ENCODE results near the gene YEATS4. TPM values are rescaled to one million over a fixed set of nuclear protein-coding genes. Genes with fewer than 3 reads are reported as not detected.

YEATS4 gene
- total and polyA plus RNA-seq, 4 experiments from 2014 or later = 18.2 to 57.5 (median 32.3) TPM

GRCh38 chr12:69417231-69417630 is 57.7 kb downstream of the YEATS4 start:
- Mint-ChIP-seq H3K9me3 (no peaks in the 10 kb centered on the region), H3K4me1 (no peaks in the 10 kb centered on the region), H3K4me3 (no peak overlapping the region), H3K27ac (no peak overlapping the region), H3K27me3 (peaks cover 0 to 1% of the 10 kb centered on the region in 2 donors), H3K36me3 (peaks cover 0 to 3% of the 10 kb centered on the region in 2 donors)
- H3K4me1 ChIP-seq (ENCODE audit: insufficient read depth, low read length) = no peaks in the 10 kb centered on the region
- no peaks in the 10 kb centered on the region for H3K27me3 ChIP-seq (ENCODE audit: insufficient read depth, low read length)
- ChIA-PET POLR2A (ENCODE audit: partially characterized antibody) (no interaction called here), CTCF (ENCODE audit: partially characterized antibody) (interaction anchor here (0.8 to 1.0 kb wide), 2 partner anchors 29 to 47 kb away, joined by 3 read pairs; no protein-coding TSS in a partner anchor)
- H3K9me3 ChIP-seq (ENCODE audit: control insufficient read depth in 1 of 2, low read length in 2 of 2) = no peaks in the 10 kb centered on the region
- no peak overlapping the region for H3K4me3 ChIP-seq (ENCODE audit: low read length in 2 of 2)
- H3K27ac ChIP-seq (ENCODE audit: low read depth, low read length) = no peak overlapping the region
- intact Hi-C loops (cut with micrococcal nuclease) = no loop called here
- no peaks in the 10 kb centered on the region for H3K36me3 ChIP-seq (ENCODE audit: insufficient read depth, low read length)
- DNase-seq = no peak

GRCh38 chr12:69417741-69418167 is 58.2 kb downstream of the YEATS4 start:
- no peaks in the 10 kb centered on the region for H3K9me3 ChIP-seq (ENCODE audit: control insufficient read depth in 1 of 2, low read length in 2 of 2)
- peaks cover 0 to 1% of the 10 kb centered on the region in 2 donors for H3K27me3 Mint-ChIP-seq
- H3K9me3 Mint-ChIP-seq = no peaks in the 10 kb centered on the region
- H3K4me1 ChIP-seq (ENCODE audit: insufficient read depth, low read length) = no peaks in the 10 kb centered on the region
- ChIA-PET POLR2A (ENCODE audit: partially characterized antibody) (no interaction called here), CTCF (ENCODE audit: partially characterized antibody) (interaction anchor here (0.7 to 1.0 kb wide), 4 partner anchors 29 to 1442 kb away, joined by 3 to 4 read pairs (median 4); partner anchors contain the start of gene FRS2)
- peaks cover 0 to under 1% of the 10 kb centered on the region in 2 donors for H3K36me3 Mint-ChIP-seq
- no peak overlapping the region for H3K4me3 ChIP-seq (ENCODE audit: low read length in 2 of 2)
- H3K27ac Mint-ChIP-seq = no peak overlapping the region
- no peaks in the 10 kb centered on the region for H3K4me1 Mint-ChIP-seq
- DNase-seq = no peak
- no peaks in the 10 kb centered on the region for H3K27me3 ChIP-seq (ENCODE audit: insufficient read depth, low read length)
- H3K4me3 Mint-ChIP-seq = no peak overlapping the region
- no peaks in the 10 kb centered on the region for H3K36me3 ChIP-seq (ENCODE audit: insufficient read depth, low read length)
- H3K27ac ChIP-seq (ENCODE audit: low read depth, low read length) = no peak overlapping the region
- intact Hi-C loops (cut with micrococcal nuclease) = no loop called here

GRCh38 chr12:69419701-69420100 is 60.2 kb downstream of the YEATS4 start:
- CTCF ChIA-PET (ENCODE audit: partially characterized antibody) = interaction anchor here (0.7 kb wide), 2 partner anchors 9 to 58 kb away, joined by 3 to 5 read pairs; no protein-coding TSS in a partner anchor
- no peak overlapping the region for H3K27ac ChIP-seq (ENCODE audit: low read depth, low read length)
- POLR2A ChIA-PET (ENCODE audit: partially characterized antibody) = no interaction called here

GRCh38 chr12:69421548-69421947 is 62.0 kb downstream of the YEATS4 start:
- Histone ChIP-seq H3K36me3 (ENCODE audit: insufficient read depth, low read length) (no peaks in the 10 kb centered on the region), H3K9me3 (ENCODE audit: control insufficient read depth in 1 of 2, low read length in 2 of 2) (no peaks in the 10 kb centered on the region), H3K27me3 (ENCODE audit: insufficient read depth, low read length) (no peaks in the 10 kb centered on the region), H3K27ac (ENCODE audit: low read depth, low read length) (no peak overlapping the region), H3K4me1 (ENCODE audit: insufficient read depth, low read length) (no peaks in the 10 kb centered on the region), H3K4me3 (ENCODE audit: low read length in 2 of 2) (no peak overlapping the region)
- Mint-ChIP-seq H3K27me3 (peaks cover 0 to 1% of the 10 kb centered on the region in 2 donors), H3K4me3 (no peak overlapping the region), H3K27ac (no peak overlapping the region), H3K9me3 (no peaks in the 10 kb centered on the region), H3K36me3 (no peaks in the 10 kb centered on the region), H3K4me1 (no peaks in the 10 kb centered on the region)
- POLR2A ChIA-PET (ENCODE audit: partially characterized antibody) = no interaction called here
- CTCF ChIA-PET (ENCODE audit: partially characterized antibody) = no interaction called here
- intact Hi-C loops (cut with micrococcal nuclease) = no loop called here
- no peak for DNase-seq

More at GRCh38 chr12:69419701-69420100, 60.2 kb downstream of the YEATS4 start:
- Mint-ChIP-seq H3K27me3 (peaks cover 0 to 1% of the 10 kb centered on the region in 2 donors), H3K4me1 (no peaks in the 10 kb centered on the region), H3K36me3 (no peaks in the 10 kb centered on the region), H3K9me3 (no peaks in the 10 kb centered on the region), H3K27ac (peak overlapping the region in 1 of 7 donors; percentile 49), H3K4me3 (no peak overlapping the region)
- no peaks in the 10 kb centered on the region for H3K27me3 ChIP-seq (ENCODE audit: insufficient read depth, low read length)
- no peaks in the 10 kb centered on the region for H3K4me1 ChIP-seq (ENCODE audit: insufficient read depth, low read length)
- no peaks in the 10 kb centered on the region for H3K36me3 ChIP-seq (ENCODE audit: insufficient read depth, low read length)
- no peaks in the 10 kb centered on the region for H3K9me3 ChIP-seq (ENCODE audit: control insufficient read depth in 1 of 2, low read length in 2 of 2)
- intact Hi-C loops (cut with micrococcal nuclease) = no loop called here
- no peak overlapping the region for H3K4me3 ChIP-seq (ENCODE audit: low read length in 2 of 2)
- no peak for DNase-seq

- H3K4me1 ChIP-seq (ENCODE audit: insufficient read depth, low read length) = no peaks in the 10 kb centered on the region
- no peaks in the 10 kb centered on the region for H3K36me3 Mint-ChIP-seq
- H3K27me3 ChIP-seq (ENCODE audit: insufficient read depth, low read length) = no peaks in the 10 kb centered on the region
- peaks cover 0 to under 1% (median 0%) of the 10 kb centered on the region in 4 donors for H3K4me1 Mint-ChIP-seq
- DNase-seq = no peak
- H3K27ac ChIP-seq (ENCODE audit: low read depth, low read length) = no peak overlapping the region
- ChIA-PET CTCF (ENCODE audit: partially characterized antibody) (no interaction called here), POLR2A (ENCODE audit: partially characterized antibody) (no interaction called here)
- no peaks in the 10 kb centered on the region for H3K9me3 Mint-ChIP-seq
- no peaks in the 10 kb centered on the region for H3K9me3 ChIP-seq (ENCODE audit: control insufficient read depth in 1 of 2, low read length in 2 of 2)
- intact Hi-C loops (cut with micrococcal nuclease) = no loop called here
- no peak overlapping the region for H3K4me3 ChIP-seq (ENCODE audit: low read length in 2 of 2)
- H3K27me3 Mint-ChIP-seq = peaks cover 0 to 1% of the 10 kb centered on the region in 2 donors
- no peak overlapping the region for H3K4me3 Mint-ChIP-seq
- no peaks in the 10 kb centered on the region for H3K36me3 ChIP-seq (ENCODE audit: insufficient read depth, low read length)
- H3K27ac Mint-ChIP-seq = peak overlapping the region in 1 of 7 donors; percentile 21
Measured at GRCh38 chr12:69423037-69423905, 63.7 kb downstream of the YEATS4 start.

GRCh38 chr12:69425417-69425816 is 65.9 kb downstream of the YEATS4 start:
- H3K36me3 ChIP-seq (ENCODE audit: insufficient read depth, low read length) = no peaks in the 10 kb centered on the region
- DNase-seq = no peak
- no peaks in the 10 kb centered on the region for H3K27me3 ChIP-seq (ENCODE audit: insufficient read depth, low read length)
- H3K27ac ChIP-seq (ENCODE audit: low read depth, low read length) = no peak overlapping the region
- intact Hi-C loops (cut with micrococcal nuclease) = no loop called here
- no peak overlapping the region for H3K4me3 ChIP-seq (ENCODE audit: low read length in 2 of 2)
- no peaks in the 10 kb centered on the region for H3K4me1 ChIP-seq (ENCODE audit: insufficient read depth, low read length)
- no peak overlapping the region for H3K27ac Mint-ChIP-seq
- no peak overlapping the region for H3K4me3 Mint-ChIP-seq
- no peaks in the 10 kb centered on the region for H3K9me3 Mint-ChIP-seq
- peaks cover 0 to 3% (median 0%) of the 10 kb centered on the region in 4 donors for H3K4me1 Mint-ChIP-seq
- no peaks in the 10 kb centered on the region for H3K27me3 Mint-ChIP-seq
- ChIA-PET POLR2A (ENCODE audit: partially characterized antibody) (no interaction called here), CTCF (ENCODE audit: partially characterized antibody) (no interaction called here)
- H3K36me3 Mint-ChIP-seq = no peaks in the 10 kb centered on the region
- H3K9me3 ChIP-seq (ENCODE audit: control insufficient read depth in 1 of 2, low read length in 2 of 2) = no peaks in the 10 kb centered on the region

- Histone ChIP-seq H3K27me3 (ENCODE audit: insufficient read depth, low read length) (no peaks in the 10 kb centered on the region), H3K27ac (ENCODE audit: low read depth, low read length) (no peak overlapping the region), H3K4me1 (ENCODE audit: insufficient read depth, low read length) (no peaks in the 10 kb centered on the region), H3K9me3 (ENCODE audit: control insufficient read depth in 1 of 2, low read length in 2 of 2) (no peaks in the 10 kb centered on the region), H3K4me3 (ENCODE audit: low read length in 2 of 2) (no peak overlapping the region), H3K36me3 (ENCODE audit: insufficient read depth, low read length) (no peaks in the 10 kb centered on the region)
- Mint-ChIP-seq H3K27ac (no peak overlapping the region), H3K27me3 (no peaks in the 10 kb centered on the region), H3K36me3 (no peaks in the 10 kb centered on the region), H3K4me1 (peaks cover 0 to 3% (median 0%) of the 10 kb centered on the region in 4 donors), H3K4me3 (no peak overlapping the region), H3K9me3 (no peaks in the 10 kb centered on the region)
- POLR2A ChIA-PET (ENCODE audit: partially characterized antibody) = no interaction called here
- intact Hi-C loops (cut with micrococcal nuclease) = no loop called here
- CTCF ChIA-PET (ENCODE audit: partially characterized antibody) = no interaction called here
- DNase-seq = no peak
Measured at GRCh38 chr12:69428351-69429073, 69.0 kb downstream of the YEATS4 start.

All from CD4-positive, alpha-beta memory T cell (primary cell).